Endothelial cell (in vitro differentiated cells): ENCODE data around the gene WHRN. TPM values are rescaled to one million over a fixed set of nuclear protein-coding genes. Genes with fewer than 3 reads are reported as not detected.

Experiments used
- DNase-seq: peaks from one replicate; pipeline ENCODE4 v3.0.0; 2021; ENCODE audit warnings: low spot score
- H3K27ac Mint-ChIP-seq: one replicate; pipeline ENCODE4 v1.8.0; 2021; ENCODE audit warnings: mixed read lengths, inconsistent platforms; ENCODE audit not compliant: unreplicated experiment
- H3K27me3 Mint-ChIP-seq: one replicate; pipeline ENCODE4 v1.8.0; 2021; ENCODE audit warnings: mild to moderate bottlenecking, moderate library complexity, mixed read lengths, inconsistent platforms; ENCODE audit not compliant: unreplicated experiment
- H3K36me3 Mint-ChIP-seq: one replicate; pipeline ENCODE4 v1.8.0; 2021; ENCODE audit warnings: mild to moderate bottlenecking, low read depth, mixed read lengths, inconsistent platforms; ENCODE audit not compliant: unreplicated experiment
- H3K4me1 Mint-ChIP-seq: one replicate; pipeline ENCODE4 v1.8.0; 2021; ENCODE audit warnings: mild to moderate bottlenecking, mixed read lengths, inconsistent platforms; ENCODE audit not compliant: unreplicated experiment
- H3K4me3 Mint-ChIP-seq: one replicate; pipeline ENCODE4 v1.8.0; 2021; ENCODE audit warnings: mild to moderate bottlenecking, mixed read lengths, inconsistent platforms; ENCODE audit not compliant: unreplicated experiment
- H3K9me3 Mint-ChIP-seq: one replicate; pipeline ENCODE4 v1.8.0; 2021; ENCODE audit warnings: mixed read lengths, inconsistent platforms; ENCODE audit not compliant: unreplicated experiment
- CTCF ChIP-seq: fragments of 200-600 bp; sonication (generic); IDR thresholded peaks from one replicate; pipeline ENCODE4 v1.5.0; 2021; ENCODE audit warnings: antibody characterized with exemption; ENCODE audit not compliant: unreplicated experiment
- total RNA-seq: library from RNA; stranded (reverse); fragmentation: NEBNext Ultra II Directional; extraction: Animal tissue kit (Norgen Biotek cat#: 25700); gene quantifications from one replicate; pipeline ENCODE4 v1.2.1, GENCODE V29; 2021; ENCODE audit not compliant: unreplicated experiment

Gene WHRN
- total RNA-seq, 1 donor from 2014 or later: 4.1 TPM

GRCh38 chr9:114522847-114523246, 17.6 kb upstream of the WHRN start:
- Mint-ChIP-seq H3K4me1 (no peaks in the 10 kb centered on the region), H3K9me3 (no peaks in the 10 kb centered on the region), H3K4me3 (no peak overlapping the region), H3K27me3 (peaks cover 3% of the 10 kb centered on the region), H3K27ac (no peak overlapping the region), H3K36me3 (no peaks in the 10 kb centered on the region)
- no peak for DNase-seq
- no peak for TF ChIP-seq CTCF

GRCh38 chr9:114522286-114522685, 17.0 kb upstream of the WHRN start:
- no peaks in the 10 kb centered on the region for H3K4me1 Mint-ChIP-seq
- no peaks in the 10 kb centered on the region for H3K36me3 Mint-ChIP-seq
- no peak for TF ChIP-seq CTCF
- peaks cover 3% of the 10 kb centered on the region for H3K27me3 Mint-ChIP-seq
- no peaks in the 10 kb centered on the region for H3K9me3 Mint-ChIP-seq
- H3K27ac Mint-ChIP-seq: no peak overlapping the region
- DNase-seq: no peak
- H3K4me3 Mint-ChIP-seq: no peak overlapping the region

GRCh38 chr9:114521846-114522245, 16.6 kb upstream of the WHRN start:
- H3K9me3 Mint-ChIP-seq: no peaks in the 10 kb centered on the region
- H3K27ac Mint-ChIP-seq: no peak overlapping the region
- H3K27me3 Mint-ChIP-seq: peaks cover 3% of the 10 kb centered on the region
- H3K4me1 Mint-ChIP-seq: no peaks in the 10 kb centered on the region
- no peak overlapping the region for H3K4me3 Mint-ChIP-seq
- no peak for DNase-seq
- H3K36me3 Mint-ChIP-seq: no peaks in the 10 kb centered on the region
- no peak for TF ChIP-seq CTCF

- H3K27ac Mint-ChIP-seq: no peak overlapping the region
These were observed 13.3 kb upstream of the WHRN start for GRCh38 chr9:114518599-114519022.

GRCh38 chr9:114518120-114518519, 12.8 kb upstream of the WHRN start:
- no peaks in the 10 kb centered on the region for H3K36me3 Mint-ChIP-seq
- no peaks in the 10 kb centered on the region for H3K9me3 Mint-ChIP-seq
- no peaks in the 10 kb centered on the region for H3K4me1 Mint-ChIP-seq
- no peak for DNase-seq
- no peaks in the 10 kb centered on the region for H3K27me3 Mint-ChIP-seq
- H3K27ac Mint-ChIP-seq: no peak overlapping the region
- TF ChIP-seq CTCF: no peak
- H3K4me3 Mint-ChIP-seq: no peak overlapping the region

More at GRCh38 chr9:114518599-114519022, 13.3 kb upstream of the WHRN start:
- Mint-ChIP-seq H3K27me3 (no peaks in the 10 kb centered on the region), H3K4me3 (no peak overlapping the region), H3K4me1 (no peaks in the 10 kb centered on the region), H3K9me3 (no peaks in the 10 kb centered on the region), H3K36me3 (no peaks in the 10 kb centered on the region)
- DNase-seq: no peak
- TF ChIP-seq CTCF: no peak
